Measurements from ENCODE around the gene IMPG2. TPM values are rescaled to one million over a fixed set of nuclear protein-coding genes. Genes with fewer than 3 reads are reported as not detected.

The IMPG2 gene
- total RNA-seq, 6 donors from 2014 or later, result 0.11 to 1.0 (median 0.20) TPM; not detected in 1

GRCh38 chr3:101235048-101235447 is 85.3 kb downstream of the IMPG2 start:
- Histone ChIP-seq H3K4me3 (no peak overlapping the region), H3K27ac (no peak overlapping the region), H3K36me3 (no peaks in the 10 kb centered on the region), H3K4me1 (no peaks in the 10 kb centered on the region), H3K27me3 (no peaks in the 10 kb centered on the region), H3K9me3 (no peaks in the 10 kb centered on the region)
- WGBS, 2 donors, result 90 to 92% methylated on average over 3 of the region's 3 CpGs
- DNase-seq, result no peak
- no peak for TF ChIP-seq CTCF (IDR thresholded peaks at IDR 0.05)
- TF ChIP-seq EP300 (IDR thresholded peaks at IDR 0.05), result no peak
- TF ChIP-seq POLR2AphosphoS5 (IDR thresholded peaks at IDR 0.05), result no peak
- TF ChIP-seq POLR2A (IDR thresholded peaks at IDR 0.05), result no peak
- ATAC-seq (ENCODE audit: low FRiP score in 2 of 2), result no peak

- no peak for TF ChIP-seq POLR2A (IDR thresholded peaks at IDR 0.05)
- no peak for TF ChIP-seq EP300 (IDR thresholded peaks at IDR 0.05)
- TF ChIP-seq POLR2AphosphoS5 (IDR thresholded peaks at IDR 0.05), result no peak
- TF ChIP-seq CTCF (IDR thresholded peaks at IDR 0.05), result no peak
- Histone ChIP-seq H3K4me3 (no peak overlapping the region), H3K9me3 (no peaks in the 10 kb centered on the region), H3K27ac (no peak overlapping the region), H3K27me3 (no peaks in the 10 kb centered on the region), H3K36me3 (no peaks in the 10 kb centered on the region), H3K4me1 (no peaks in the 10 kb centered on the region)
- DNase-seq (no peak), ATAC-seq (ENCODE audit: low FRiP score in 2 of 2) (no peak)
Measured at GRCh38 chr3:101230618-101231017, 89.8 kb downstream of the IMPG2 start.

- no peaks in the 10 kb centered on the region for H3K36me3 ChIP-seq
- no peaks in the 10 kb centered on the region for H3K9me3 ChIP-seq
- WGBS, 2 donors, result 71 to 80% methylated on average over 4 of the region's 4 CpGs
- TF ChIP-seq EP300 (IDR thresholded peaks at IDR 0.05) (no peak), POLR2AphosphoS5 (IDR thresholded peaks at IDR 0.05) (no peak), POLR2A (IDR thresholded peaks at IDR 0.05) (no peak), CTCF (IDR thresholded peaks at IDR 0.05) (no peak)
- ATAC-seq (ENCODE audit: low FRiP score in 2 of 2) (no peak), DNase-seq (no peak)
- H3K4me3 ChIP-seq, result no peak overlapping the region
- H3K27me3 ChIP-seq, result no peaks in the 10 kb centered on the region
- no peak overlapping the region for H3K27ac ChIP-seq
- no peaks in the 10 kb centered on the region for H3K4me1 ChIP-seq
Measured at GRCh38 chr3:101229681-101230080, 90.7 kb downstream of the IMPG2 start.

GRCh38 chr3:101228441-101228840 is 91.9 kb downstream of the IMPG2 start:
- no peak overlapping the region for H3K4me3 ChIP-seq
- no peaks in the 10 kb centered on the region for H3K9me3 ChIP-seq
- ATAC-seq (ENCODE audit: low FRiP score in 2 of 2) (no peak), DNase-seq (no peak)
- no peaks in the 10 kb centered on the region for H3K27me3 ChIP-seq
- no peaks in the 10 kb centered on the region for H3K4me1 ChIP-seq
- no peak overlapping the region for H3K27ac ChIP-seq
- WGBS, 2 donors, result 62 to 66% methylated on average over 3 of the region's 3 CpGs
- no peaks in the 10 kb centered on the region for H3K36me3 ChIP-seq
- TF ChIP-seq POLR2A (IDR thresholded peaks at IDR 0.05) (no peak), CTCF (IDR thresholded peaks at IDR 0.05) (no peak), POLR2AphosphoS5 (IDR thresholded peaks at IDR 0.05) (no peak), EP300 (IDR thresholded peaks at IDR 0.05) (no peak)

- TF ChIP-seq EP300 (IDR thresholded peaks at IDR 0.05), result no peak
- no peak for TF ChIP-seq CTCF (IDR thresholded peaks at IDR 0.05)
- TF ChIP-seq POLR2AphosphoS5 (IDR thresholded peaks at IDR 0.05), result no peak
- TF ChIP-seq POLR2A (IDR thresholded peaks at IDR 0.05), result no peak
- H3K4me1 ChIP-seq, result no peaks in the 10 kb centered on the region
- H3K36me3 ChIP-seq, result no peaks in the 10 kb centered on the region
- peaks cover 0 to 4% (median under 1%) of the 10 kb centered on the region in 4 donors for H3K9me3 ChIP-seq
- no peak overlapping the region for H3K4me3 ChIP-seq
- no peak overlapping the region for H3K27ac ChIP-seq
- no peaks in the 10 kb centered on the region for H3K27me3 ChIP-seq
- ATAC-seq (ENCODE audit: low FRiP score in 2 of 2) (no peak), DNase-seq (no peak)
- 77 to 81% methylated on average over 4 of the region's 4 CpGs for WGBS, 2 donors
Measured at GRCh38 chr3:101224739-101225138, 95.6 kb downstream of the IMPG2 start.

All from upper lobe of left lung (tissue), 6 donors.